Measurements from ENCODE around the gene GP9.
A peak's percentile ranks its signal among the peaks of the same experiment; 100 is the strongest.

GP9 gene

DNA sequence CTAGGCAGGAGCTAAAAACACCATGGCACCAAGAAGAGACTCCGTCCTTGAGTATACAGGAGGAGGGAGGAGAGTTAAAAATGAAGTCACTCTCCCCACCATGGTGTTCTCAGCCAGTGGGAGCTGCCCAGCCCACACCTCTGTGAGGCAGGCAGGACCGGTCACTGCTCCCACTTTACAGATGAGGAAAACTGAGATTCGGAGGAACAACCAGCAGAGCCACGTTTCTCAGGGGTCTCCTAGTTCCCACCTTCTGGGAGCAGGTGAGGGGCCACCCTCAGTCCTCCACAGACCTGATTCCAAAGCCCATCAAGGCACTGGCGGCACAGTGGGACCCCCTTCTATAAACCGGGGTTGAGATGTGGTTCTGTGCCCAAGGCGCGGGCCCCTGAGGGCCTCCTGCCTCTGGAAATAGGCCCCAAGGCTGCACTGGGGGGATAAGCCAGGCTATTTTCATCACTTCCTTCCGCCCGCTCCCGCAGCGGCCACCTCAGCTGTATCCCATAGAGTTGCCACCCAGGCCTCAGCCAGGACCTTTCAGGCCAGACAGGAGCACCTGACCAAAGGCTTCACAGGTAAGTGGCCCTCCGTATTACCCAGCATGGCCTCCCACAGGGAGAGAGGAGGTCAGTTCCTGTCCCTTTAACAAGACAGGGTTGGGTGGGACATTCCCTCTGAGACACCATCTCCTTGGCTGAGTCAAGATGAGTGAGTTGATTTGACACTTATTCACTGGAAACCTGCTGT is at the start of gene GP9:
TSS of gene GP9 (plus strand) at position 504 of the 747 bp plus-strand sequence. CDS start 961 bp downstream, outside the sequence.
- no peak for DNase-seq (ENCODE audit: low read depth)

DNA sequence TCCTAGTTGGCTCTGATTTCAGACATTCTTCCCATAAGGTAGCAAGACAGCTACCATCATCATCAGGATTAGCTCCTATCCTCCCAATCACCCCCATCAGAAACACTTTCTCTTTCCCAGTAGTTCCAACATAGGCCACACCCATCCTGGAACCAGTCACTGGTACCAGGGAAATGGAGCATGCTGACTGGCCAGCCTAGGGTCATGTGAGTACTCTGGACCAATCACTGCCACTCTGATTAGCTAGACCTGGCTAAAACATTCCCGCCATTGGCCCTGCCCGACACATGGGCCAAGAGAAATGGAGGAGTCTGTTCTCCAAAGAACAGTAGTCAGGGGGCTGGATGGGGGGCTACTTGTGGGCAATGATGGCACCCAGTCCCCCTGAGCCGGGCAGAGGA is 47.1 kb upstream of the GP9 start:
- DNase-seq (ENCODE audit: low read depth): no peak

DNA sequence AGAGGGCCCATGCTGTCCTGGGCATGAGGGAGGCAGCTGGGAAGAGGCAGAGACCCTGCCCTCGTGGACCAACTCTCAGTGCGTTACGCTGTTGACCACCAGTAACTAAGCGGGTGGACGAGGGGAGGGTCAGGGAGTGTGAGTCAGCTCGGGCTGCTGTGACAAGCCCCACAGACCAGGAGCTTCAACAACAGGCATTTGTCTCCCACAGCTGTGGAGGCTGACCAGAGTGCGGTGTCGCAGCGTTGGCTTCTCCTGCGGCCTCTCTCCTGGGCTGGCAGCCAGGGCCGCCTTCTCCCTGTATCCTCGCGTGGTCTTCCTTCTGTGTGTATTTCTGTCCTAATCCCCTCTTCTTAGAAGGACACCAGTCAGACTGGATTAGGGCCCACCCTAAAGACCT is 46.4 kb upstream of the GP9 start:
- DNase-seq (ENCODE audit: low read depth): no peak

DNA sequence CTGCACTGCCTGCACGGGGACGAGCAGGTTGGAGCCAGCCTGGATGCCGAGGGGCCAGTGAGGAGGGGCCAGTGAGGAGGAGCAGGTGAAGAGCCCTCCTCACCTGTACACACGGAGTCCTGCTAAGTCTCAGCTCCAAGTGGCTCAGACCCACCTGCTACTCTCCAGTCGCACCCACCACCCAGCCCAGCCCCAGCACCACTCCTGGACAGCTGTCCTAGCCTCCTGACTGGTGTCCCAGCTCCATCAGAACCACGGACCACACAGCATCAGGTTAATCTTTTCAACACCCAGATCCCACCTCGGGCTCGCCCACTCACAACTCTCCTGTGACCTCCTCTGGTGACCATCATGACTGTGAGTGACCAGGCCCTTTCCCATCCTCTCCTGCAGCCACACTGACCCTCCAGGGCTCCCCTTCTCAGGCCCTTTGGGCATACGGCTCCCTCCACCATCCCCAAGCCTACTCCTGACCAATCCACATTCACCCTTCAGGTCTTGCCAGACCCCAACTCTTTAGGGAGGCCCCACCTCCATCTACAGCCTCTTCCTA is 45.7 kb upstream of the GP9 start:
- no peak for DNase-seq (ENCODE audit: low read depth)

DNA sequence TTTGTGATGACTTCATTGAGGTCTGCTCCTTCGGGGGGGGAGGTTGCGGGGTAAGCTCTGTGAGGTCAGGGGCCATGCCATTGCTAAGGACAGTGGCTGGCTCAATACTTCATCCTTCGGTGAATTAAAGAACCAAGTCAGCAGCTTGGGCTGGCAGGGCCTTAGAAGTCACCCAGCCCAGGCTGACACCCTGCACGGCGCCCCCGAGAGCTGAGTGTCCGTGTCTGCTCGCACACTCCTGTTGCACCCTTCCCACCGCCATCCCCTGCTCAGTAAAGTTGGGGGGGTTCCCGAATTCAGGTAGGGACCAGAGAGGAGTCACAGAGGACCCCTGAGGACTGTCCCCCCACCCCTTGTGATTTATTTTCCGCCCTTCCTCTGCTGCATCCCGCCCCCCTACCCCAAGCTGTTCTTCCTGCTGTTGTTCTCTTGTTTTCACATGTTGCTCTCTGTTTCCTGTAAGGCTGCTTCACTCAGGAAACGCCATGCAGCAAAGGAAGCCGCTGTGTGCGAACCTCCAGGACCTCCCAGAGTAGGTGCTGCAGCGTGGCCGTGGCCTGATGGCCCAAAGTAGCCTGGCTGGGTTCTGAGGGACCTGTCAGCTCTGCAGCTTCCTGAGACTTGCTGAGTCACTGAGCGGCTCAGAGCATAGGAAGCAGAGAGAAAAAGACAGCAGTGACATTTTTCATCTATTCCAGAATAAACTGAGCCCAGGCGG is 45.0 kb upstream of the GP9 start:
- no peak for DNase-seq (ENCODE audit: low read depth)

DNA sequence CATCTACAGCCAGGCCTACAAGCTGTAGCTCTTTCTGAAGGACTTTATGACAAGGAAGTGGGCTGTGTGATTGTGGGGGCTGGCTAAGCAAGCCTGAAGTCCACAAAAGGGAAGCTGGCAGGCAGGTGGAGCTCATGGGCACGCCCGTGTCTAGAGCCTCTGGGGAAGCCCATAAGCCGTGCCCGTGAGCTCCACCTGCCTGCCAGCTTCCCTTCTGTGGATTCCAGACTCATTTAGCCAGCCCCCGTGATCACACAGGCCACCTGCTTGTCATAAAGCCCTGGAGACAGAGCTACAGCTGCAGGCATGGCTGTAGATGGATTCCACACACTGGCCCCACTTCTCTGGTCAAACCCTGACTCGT is 44.2 kb upstream of the GP9 start:
- peak; percentile 44 for DNase-seq (ENCODE audit: low read depth)

DNA sequence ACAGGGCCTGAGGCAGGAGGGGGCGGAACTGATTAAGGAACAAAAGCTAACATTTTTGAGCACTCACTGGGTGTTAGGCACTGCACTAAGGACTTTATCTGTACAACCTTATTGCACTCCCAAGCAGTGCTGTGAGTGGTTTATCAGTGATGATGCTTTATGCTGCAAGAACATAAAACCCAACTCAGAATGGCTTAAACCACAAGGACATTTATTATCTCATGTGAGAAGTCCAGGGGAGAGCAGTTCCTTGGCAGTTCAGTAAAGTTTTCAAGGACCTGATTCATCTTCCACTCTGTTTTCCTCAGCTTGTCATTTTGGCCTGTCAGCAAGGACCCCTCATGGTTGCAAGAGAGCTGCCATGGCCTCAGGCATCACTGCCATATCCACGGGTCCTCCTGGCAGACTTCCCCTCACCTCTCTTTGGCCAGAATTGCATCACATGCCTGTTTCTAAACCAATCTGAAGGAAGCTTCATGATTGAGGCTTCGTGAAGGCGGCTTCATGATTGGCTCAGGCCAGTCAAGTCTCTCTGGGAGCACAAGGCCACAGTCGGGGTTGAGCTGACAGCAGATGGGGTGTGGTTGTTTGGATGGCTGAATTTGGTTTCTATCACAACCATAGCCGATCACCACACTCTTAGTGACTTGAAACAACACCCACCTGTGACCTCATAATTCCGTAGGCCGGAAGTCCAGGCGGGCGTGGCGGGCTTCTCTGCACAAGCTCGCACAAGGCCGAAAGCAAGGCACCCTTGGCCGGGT is 43.7 kb upstream of the GP9 start:
- DNase-seq (ENCODE audit: low read depth): no peak

DNA sequence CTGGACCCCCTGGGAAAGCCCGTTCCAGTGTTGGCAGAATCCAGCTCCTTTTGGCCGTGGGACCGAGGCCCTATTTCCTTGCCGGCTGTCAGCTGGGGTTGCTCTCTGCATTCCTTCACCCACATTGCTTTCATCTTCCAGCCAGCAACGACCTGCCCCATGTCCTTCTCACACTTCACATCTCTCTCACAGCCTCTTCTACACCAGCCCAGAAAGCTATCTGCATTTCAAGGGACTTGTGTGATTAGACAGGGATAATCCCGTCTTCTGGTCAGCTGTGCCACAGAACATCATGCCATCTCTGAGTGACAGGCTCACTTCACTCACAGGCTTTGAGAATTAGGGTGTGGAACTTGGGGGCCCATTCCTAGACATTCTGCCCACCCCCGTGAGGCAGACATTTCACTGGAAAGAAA is 43.1 kb upstream of the GP9 start:
- no peak for DNase-seq (ENCODE audit: low read depth)

DNA sequence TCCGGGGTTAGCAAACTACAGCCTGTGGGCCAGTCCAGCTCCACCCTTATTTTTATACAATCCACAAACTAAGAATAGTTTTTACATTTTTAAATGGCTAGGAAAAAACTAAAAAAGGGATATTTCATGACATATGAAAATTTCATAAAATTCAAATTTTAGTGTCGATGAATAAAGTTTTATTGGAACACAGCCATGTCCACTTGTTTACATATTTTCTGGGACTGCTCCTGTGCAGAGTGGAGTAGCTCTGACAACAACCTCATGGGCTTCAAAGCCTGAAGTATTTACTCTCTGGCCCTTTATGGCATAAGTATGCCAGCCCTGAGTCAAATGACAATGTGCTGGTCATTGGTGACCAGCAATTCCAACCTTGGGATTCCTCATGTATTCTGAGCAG is 42.3 kb upstream of the GP9 start:
- no peak for DNase-seq (ENCODE audit: low read depth)

DNA sequence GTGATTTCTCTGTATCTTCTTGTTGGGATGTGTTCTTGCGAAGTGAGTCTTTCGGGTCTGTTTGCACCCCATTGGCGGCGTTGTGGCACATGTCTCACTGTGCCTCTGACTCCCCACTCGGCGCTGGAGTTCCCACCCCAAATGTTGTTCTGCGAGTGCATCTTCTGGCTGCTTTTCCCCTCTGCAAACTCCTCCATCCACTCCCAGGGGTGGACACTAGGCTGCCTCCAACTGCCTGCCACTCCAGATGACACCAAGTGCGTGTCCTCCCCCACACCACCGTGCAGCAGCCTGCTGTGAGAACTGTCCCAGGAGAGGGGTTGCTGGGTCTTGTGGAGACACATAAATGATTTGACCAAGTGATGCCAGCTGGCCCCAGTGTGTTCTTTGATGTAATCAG is 41.8 kb upstream of the GP9 start:
- DNase-seq (ENCODE audit: low read depth): no peak

DNA sequence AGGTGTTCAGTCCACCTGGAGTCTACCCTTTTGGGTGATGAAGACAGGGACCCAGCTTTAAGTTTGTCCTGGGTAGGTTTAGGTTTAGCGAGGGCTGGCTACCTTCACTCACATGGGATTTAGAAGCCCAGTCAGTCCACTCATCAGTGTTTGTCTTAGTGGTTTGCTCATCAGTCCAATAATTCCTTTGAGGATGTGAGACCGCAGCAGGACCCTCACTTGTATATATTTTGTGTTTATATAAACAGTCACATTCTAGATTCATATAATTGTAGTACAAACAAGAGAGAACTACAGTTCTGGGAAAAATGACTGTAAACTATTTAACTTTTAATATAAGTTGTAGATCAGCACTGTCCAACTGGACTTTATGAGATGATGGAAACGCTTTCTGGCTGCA is 41.3 kb upstream of the GP9 start:
- no peak for DNase-seq (ENCODE audit: low read depth)

DNA sequence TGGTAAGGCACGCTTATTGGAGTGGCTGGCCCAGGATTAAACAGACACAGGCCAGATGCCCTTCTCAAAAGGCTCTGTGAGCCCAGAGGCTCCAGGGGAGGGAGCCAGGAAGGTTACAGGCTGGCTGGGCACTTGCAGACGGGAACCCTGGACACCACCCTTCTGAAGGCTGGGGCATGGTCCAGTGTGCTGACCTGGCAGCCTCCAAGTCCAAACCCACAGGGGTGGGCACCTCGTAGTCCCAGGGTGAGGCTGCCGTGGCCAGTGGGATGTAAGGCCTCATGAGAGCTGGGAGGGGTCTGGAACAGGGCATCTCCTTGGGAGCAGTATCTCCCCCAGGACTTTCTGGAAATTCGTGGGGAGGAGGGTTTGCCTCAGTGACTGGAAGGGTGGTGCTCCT is 39.9 kb upstream of the GP9 start:
- no peak for DNase-seq (ENCODE audit: low read depth)

DNA sequence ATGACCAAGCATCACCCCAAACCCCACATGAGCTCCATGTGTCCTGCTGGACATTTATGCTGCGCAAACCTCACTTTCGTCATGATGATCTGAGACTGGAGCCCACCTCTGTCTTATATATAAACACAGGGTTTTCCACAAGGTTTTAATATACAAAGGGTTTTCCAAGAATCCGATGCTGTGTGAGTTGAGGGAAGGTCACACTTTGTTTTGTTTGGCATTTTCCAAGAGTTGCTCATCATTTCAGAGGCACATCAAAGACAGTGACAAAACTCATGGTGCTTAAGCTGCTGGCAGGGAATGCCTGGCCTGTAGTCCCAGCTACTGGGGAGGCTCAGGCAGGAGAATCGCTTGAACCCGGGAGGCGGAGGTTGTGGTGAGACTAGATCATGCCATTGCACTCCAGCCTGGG is 39.4 kb upstream of the GP9 start:
- no peak for DNase-seq (ENCODE audit: low read depth)

DNA sequence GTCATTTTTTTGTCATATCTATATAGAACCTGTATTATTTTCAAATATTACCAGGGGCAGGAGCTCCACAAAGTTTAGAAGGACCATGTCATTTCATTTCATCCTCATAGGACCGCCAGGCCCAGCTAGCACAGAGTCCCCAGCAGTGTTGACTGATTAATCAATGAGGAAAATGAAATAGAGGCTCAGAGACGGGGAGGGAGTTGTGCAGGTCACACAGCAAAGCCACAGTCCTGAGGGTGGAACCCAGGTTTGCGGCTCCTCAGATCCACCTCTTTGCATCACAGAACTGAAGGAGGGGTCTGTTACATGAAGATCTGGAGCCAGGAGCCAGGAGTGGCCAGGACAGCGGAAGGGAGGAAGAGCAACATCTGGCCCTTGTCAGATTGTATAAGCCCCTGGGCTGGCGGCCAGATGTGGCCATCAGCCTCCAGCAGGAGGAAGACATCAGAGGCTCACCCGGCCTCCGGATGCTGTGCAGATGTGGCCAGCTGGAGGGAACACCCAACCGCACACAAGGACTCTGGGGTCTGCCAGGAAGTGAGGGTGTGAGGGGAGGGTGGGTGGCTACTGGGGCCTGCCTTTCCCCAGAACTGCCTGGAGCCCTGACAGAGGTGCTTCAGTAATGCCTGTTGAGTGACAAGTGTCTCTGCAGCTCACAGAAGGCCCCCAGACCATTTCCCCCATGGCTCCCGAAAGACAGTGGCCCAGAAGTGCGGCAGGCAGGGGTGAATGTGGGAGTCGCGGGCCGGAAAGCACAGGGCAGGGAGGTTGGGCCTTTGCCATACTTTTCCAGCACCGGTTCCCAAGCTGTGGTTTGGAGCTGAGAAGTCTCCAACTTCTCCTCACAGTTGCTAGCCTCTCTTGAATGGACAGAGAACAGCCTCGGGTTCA is 38.2 kb upstream of the GP9 start:
- DNase-seq (ENCODE audit: low read depth): no peak

DNA sequence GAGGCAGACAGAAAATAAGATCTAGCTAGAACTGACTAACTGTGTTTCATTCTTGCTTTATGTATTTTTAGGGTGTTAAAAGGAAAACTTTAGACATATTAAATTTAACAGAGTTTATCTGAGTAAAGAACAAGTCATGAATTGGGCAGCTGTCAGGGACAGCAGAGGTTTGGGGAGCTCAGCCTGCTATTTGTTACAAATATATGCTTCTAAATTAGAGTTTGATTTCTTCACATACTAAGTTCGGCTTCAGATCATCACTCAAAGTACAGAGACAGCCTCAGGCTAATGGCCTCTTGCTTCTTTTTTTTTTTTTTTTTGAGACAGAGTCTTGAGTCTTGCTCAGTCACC is 37.6 kb upstream of the GP9 start:
- no peak for DNase-seq (ENCODE audit: low read depth)

DNA sequence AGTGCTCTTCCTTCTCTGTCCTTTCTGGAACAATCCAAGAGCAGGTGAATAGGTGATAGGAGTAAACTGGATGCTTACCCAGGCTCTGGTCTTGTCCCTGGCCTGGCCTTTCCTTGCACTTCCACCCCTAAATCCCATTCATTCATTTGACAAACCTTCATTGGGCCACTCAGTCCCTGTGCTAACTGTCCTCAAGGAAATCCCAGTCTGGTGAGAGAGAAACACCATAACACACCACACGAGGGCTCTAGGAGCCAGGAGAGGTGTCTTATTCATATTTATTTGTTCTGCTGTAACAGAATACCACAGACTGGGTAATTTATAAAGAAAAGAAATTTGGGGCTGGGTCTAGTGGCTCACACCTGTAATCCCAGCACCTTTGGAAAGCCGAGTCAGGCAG is 36.7 kb upstream of the GP9 start:
- no peak for DNase-seq (ENCODE audit: low read depth)

DNA sequence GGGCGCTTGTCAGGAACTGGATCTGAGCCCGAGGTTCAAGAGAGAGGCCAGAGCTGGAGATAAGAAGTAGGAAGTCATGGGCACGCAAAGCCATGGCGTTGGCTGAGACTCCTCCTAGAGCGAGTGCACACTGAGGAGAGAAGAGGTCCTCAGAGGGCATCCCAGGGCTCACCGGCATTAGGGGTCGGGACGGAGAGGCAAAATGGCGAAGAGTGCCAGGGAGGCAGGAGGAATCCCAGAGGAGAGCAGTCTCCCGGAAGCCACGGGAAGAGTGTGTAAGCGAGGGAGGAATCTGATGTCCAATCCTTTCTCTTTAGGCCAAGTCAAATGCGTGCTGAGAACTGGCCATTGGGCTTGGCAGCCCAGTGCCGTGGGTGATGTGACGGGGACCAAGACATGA is 35.5 kb upstream of the GP9 start:
- DNase-seq (ENCODE audit: low read depth): no peak

DNA sequence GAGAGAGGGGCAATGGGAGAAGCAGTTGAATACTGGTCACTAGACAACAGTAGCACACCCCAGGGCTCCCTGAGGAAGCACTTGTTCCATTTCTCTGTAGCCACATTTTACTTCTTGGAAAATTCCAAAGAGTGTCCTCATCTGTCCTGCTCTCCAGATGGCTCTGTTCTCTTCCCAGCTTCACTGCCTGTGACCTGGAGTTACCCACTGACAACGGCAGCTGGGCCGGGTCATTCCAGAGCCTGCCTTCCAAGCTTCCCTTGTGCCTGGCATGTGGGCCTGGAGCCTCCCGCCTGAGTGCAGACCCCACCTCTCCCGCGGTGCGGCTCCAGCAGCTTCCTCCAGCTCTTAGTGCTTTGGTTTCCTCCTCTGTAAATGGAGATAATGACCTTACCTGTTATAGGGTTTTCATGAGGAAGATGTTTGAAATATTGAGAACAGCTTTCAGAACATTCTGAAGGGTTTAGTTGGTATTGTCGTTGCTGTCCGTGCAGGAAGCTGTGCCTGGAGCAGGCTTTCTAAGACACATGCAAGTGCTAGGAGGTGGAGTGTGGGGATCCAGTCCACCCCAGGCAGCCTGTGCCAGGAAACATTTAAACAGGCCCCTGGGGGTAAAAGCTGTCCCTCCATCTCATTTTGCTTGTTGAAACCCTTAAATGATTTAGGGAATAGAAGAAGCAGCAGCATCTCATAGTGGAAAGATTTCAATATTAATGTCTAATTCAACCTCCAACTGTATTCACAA is 34.7 kb upstream of the GP9 start:
- DNase-seq (ENCODE audit: low read depth): no peak

DNA sequence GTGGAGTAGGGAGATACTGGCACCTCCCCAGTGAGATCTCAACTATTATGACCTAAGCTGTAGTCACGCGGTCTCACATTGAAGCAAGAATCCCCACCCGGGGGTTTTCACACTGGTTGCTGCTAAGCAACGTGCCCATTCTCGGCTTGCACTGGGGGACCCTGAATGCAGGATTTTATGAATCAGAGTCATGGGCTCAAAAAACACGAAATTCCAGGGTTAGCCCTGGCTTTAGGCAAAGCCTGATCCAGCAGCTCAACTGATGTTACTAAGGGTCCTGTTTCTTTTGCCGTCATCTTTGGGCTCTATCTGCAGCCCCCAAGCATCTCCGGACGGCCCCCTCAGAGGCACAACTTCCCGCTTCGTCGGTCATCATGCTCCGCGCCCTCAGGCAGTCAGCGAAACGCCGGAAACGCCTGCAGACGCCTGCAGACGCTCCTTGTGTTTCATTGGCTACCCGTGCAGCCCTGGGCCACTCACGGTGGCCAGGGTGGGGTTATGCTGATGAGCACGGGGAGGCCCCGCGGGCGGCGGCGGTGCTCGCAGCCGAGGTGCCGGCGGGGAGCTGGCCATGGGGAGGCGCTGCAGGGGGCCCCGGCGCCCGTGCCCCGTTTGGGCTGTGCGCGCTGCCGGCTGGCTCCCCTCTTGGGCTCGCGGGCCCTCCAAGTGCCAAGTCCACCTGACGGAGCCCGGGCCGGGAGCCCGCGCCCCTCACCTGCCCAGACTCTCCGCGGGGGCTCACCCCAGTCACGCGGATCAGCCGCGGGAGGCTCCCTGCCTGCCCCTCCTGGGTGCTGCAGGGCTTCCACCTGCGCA is 33.6 kb upstream of the GP9 start:
- DNase-seq (ENCODE audit: low read depth): peak; percentile 82

DNA sequence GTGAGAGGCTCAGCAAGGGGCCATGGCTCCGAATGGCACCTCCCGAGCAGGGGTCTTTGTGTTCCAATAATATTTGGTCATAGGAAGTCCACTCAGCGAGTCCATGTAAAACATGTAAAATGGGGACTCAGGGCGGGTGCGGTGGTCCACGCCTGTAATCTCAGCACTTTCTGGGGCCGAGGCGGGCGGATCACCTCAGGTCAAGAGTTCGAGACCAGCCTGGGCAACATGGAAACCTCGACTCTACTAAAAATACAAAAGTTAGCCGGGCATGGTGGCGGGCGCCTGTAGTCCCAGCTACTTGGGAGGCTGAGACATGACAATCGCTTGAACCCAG is 33.1 kb upstream of the GP9 start:
- DNase-seq (ENCODE audit: low read depth): no peak

Measured in stimulated activated CD8-positive, alpha-beta memory T cell treated with anti-CD3 and anti-CD28 coated beads, Interleukin-12 subunit alpha, Interleukin-12 subunit beta, amount 100 ng/mL, for 1 hour (primary cell).